OCI-LY7 (cell line): ENCODE data around the gene KEL.

ENCODE experiments used
- EZH2phosphoT487 ChIP-seq: fragments of 200-600 bp; sonication (generic); IDR thresholded peaks from 2 replicates; pipeline ENCODE4 v1.6.1; 2018; ENCODE audit warnings: low read depth, borderline replicate concordance, mild to moderate bottlenecking, mixed run types, antibody characterized with exemption, low read length, moderate library complexity, mixed read lengths
- TF ChIP-seq, protein P1 (sequence below): fragments of 200-600 bp; sonication (generic); conservative IDR thresholded peaks from 2 replicates; pipeline ENCODE4 v1.5.1; 2014; ENCODE audit warnings: mild to moderate bottlenecking, antibody characterized with exemption, low read length, moderate library complexity, mixed read lengths

DNA sequence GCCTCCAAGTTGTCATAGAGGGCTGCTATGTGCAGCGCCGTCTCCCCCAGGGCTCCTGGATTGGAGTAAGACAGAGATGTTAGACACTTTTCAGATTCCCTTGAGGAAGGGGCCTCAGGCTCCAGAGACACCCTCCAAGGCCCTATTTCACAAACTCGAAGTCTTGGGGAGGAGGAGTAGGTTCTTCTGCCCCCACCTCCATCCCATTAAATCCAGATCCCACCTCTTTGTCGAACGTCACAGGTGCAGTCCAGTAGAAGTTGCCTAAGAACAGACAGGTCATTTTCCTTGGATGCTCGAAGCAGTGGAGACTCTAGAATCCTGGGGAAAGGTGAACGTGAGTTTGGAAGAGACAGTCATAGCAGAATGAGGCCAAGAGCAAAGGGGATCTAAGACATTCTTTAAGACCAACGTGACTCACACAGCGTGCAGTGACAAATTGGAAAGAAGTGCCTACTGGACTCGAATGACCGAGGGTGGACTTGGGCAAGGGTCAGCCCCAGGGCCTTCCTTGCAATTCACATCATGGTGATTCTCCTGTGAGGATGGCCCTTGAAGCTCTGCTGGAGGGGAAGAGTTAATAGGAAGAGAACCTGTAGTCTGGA is 31.9 kb downstream of the KEL start:
- TF ChIP-seq, protein P1, sequence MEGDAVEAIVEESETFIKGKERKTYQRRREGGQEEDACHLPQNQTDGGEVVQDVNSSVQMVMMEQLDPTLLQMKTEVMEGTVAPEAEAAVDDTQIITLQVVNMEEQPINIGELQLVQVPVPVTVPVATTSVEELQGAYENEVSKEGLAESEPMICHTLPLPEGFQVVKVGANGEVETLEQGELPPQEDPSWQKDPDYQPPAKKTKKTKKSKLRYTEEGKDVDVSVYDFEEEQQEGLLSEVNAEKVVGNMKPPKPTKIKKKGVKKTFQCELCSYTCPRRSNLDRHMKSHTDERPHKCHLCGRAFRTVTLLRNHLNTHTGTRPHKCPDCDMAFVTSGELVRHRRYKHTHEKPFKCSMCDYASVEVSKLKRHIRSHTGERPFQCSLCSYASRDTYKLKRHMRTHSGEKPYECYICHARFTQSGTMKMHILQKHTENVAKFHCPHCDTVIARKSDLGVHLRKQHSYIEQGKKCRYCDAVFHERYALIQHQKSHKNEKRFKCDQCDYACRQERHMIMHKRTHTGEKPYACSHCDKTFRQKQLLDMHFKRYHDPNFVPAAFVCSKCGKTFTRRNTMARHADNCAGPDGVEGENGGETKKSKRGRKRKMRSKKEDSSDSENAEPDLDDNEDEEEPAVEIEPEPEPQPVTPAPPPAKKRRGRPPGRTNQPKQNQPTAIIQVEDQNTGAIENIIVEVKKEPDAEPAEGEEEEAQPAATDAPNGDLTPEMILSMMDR: no peak
- no peak for TF ChIP-seq EZH2phosphoT487
